KOPT-K1 (cell line): ENCODE data around the gene SPATA9.

Source experiments
- H3K27ac ChIP-seq: fragments of 200-600 bp; sonication (generic); 2 replicates; pipeline ENCODE4 v1.5.1; 2016; ENCODE audit warnings: antibody characterized with exemption, mild to moderate bottlenecking, low read depth, low read length; ENCODE audit not compliant: poor library complexity, severe bottlenecking
- H3K36me3 ChIP-seq: fragments of 200-600 bp; sonication (generic); 2 replicates; pipeline ENCODE4 v1.5.1; 2017; ENCODE audit warnings: antibody characterized with exemption, mild to moderate bottlenecking, low read length, moderate library complexity; ENCODE audit not compliant: insufficient read depth
- H3K9me3 ChIP-seq: fragments of 200-600 bp; sonication (generic); 2 replicates; pipeline ENCODE4 v1.5.1; 2017; ENCODE audit warnings: antibody characterized with exemption, low read length, mild to moderate bottlenecking; ENCODE audit not compliant: insufficient read depth, poor library complexity, severe bottlenecking

Gene SPATA9

GRCh38 chr5:95682891-95683290 lies at the start of gene SPATA9:
TSS of gene SPATA9 (minus strand) at chr5:95682991. CDS start at chr5:95682854, 137 bp downstream.
- Histone ChIP-seq H3K27ac (no peak within 1 kb of the TSS), H3K9me3 (no peaks in the 10 kb centered on the region)

GRCh38 chr5:95731571-95732554 lies 49.1 kb upstream of the SPATA9 start:
- Histone ChIP-seq H3K36me3 (no peaks in the 10 kb centered on the region), H3K9me3 (no peaks in the 10 kb centered on the region), H3K27ac (peak overlapping the region; percentile 43)

More at GRCh38 chr5:95682891-95683290, at the start of gene SPATA9:
- H3K36me3 ChIP-seq: no peaks in the 10 kb centered on the region

- Histone ChIP-seq H3K9me3 (no peaks in the 10 kb centered on the region), H3K36me3 (no peaks in the 10 kb centered on the region), H3K27ac (peak within 1 kb of the TSS; percentile 43)
Measured at GRCh38 chr5:95730730-95731570, 48.2 kb upstream of the SPATA9 start, which contains the start of gene RHOBTB3. TSS of gene RHOBTB3 (plus strand) at chr5:95731336. CDS start at chr5:95731683, 347 bp downstream.

GRCh38 chr5:95730011-95730700 lies 47.4 kb upstream of the SPATA9 start:
- H3K27ac ChIP-seq: peak overlapping the region; percentile 43
- H3K9me3 ChIP-seq: no peaks in the 10 kb centered on the region
- no peaks in the 10 kb centered on the region for H3K36me3 ChIP-seq

GRCh38 chr5:95729115-95730010 lies 46.6 kb upstream of the SPATA9 start:
- no peaks in the 10 kb centered on the region for H3K36me3 ChIP-seq
- H3K9me3 ChIP-seq: no peaks in the 10 kb centered on the region
- H3K27ac ChIP-seq: no peak overlapping the region

- no peaks in the 10 kb centered on the region for H3K9me3 ChIP-seq
- no peaks in the 10 kb centered on the region for H3K36me3 ChIP-seq
- H3K27ac ChIP-seq: no peak overlapping the region
Measured at GRCh38 chr5:95728494-95729114, 45.8 kb upstream of the SPATA9 start.

GRCh38 chr5:95727764-95728191 lies 45.0 kb upstream of the SPATA9 start:
- Histone ChIP-seq H3K9me3 (no peaks in the 10 kb centered on the region), H3K36me3 (no peaks in the 10 kb centered on the region), H3K27ac (peak overlapping the region; percentile 6)

- Histone ChIP-seq H3K27ac (peak overlapping the region; percentile 7), H3K9me3 (no peaks in the 10 kb centered on the region), H3K36me3 (no peaks in the 10 kb centered on the region)
Measured at GRCh38 chr5:95726811-95727763, 44.3 kb upstream of the SPATA9 start.

GRCh38 chr5:95725937-95726810 lies 43.4 kb upstream of the SPATA9 start:
- Histone ChIP-seq H3K27ac (peak overlapping the region; percentile 7), H3K9me3 (no peaks in the 10 kb centered on the region), H3K36me3 (no peaks in the 10 kb centered on the region)

- H3K36me3 ChIP-seq: no peaks in the 10 kb centered on the region
- H3K27ac ChIP-seq: no peak overlapping the region
- H3K9me3 ChIP-seq: no peaks in the 10 kb centered on the region
Measured at GRCh38 chr5:95725071-95725820, 42.5 kb upstream of the SPATA9 start.

- Histone ChIP-seq H3K9me3 (no peaks in the 10 kb centered on the region), H3K36me3 (no peaks in the 10 kb centered on the region), H3K27ac (no peak overlapping the region)
Measured at GRCh38 chr5:95723632-95724369, 41.0 kb upstream of the SPATA9 start.
